GM13977 (cell line): ENCODE measurements around the gene CNBP.

ENCODE experiments used
- DNase-seq: peaks from one replicate; pipeline ENCODE4 v3.0.0; 2012; ENCODE audit warnings: low spot score
- in situ Hi-C: fragments of 300-500 bp; cut with MboI; formaldehyde crosslinking; loops from one replicate; pipeline ENCODE4 v1.12.0; 2022; ENCODE audit warnings: low sequenced_read_pairs, low pct_unique_long_range_greater_than_20kb, mixed read lengths, inconsistent platforms; ENCODE audit not compliant: unreplicated experiment
- TF ChIP-seq, protein P1 (sequence below): IDR thresholded peaks from 2 replicates; pipeline ENCODE4 v1.5.1; 2012; ENCODE audit warnings: mild to moderate bottlenecking, control low read depth; ENCODE audit not compliant: insufficient read depth; ENCODE audit errors: extremely low read depth, missing control alignments

CNBP gene

DNA sequence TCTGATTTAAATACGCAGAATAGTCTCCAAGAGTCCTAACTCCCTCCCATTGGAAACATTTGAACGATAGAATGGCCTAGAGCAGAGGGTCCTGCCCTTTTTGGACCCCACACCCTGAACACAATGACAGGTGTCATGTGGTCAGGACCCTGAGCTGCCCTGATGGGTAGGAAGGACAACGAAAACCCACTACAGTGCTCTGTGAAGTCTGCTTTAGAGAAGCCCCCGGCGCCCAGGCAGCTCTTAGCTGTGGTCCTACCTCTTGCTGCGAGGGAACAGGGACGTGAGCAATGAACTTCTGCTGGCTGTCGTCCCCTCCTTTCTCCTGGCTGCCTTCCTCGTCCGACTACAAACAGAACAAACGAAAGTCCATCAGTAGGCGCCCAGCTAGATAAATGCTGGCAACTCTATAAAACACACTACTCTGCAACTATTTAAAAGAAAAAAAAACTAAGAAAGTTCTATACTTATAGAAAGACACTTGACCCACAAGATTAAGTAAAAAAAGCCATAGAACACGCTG is 53.3 kb downstream of the CNBP start:
- in situ Hi-C loops, result no loop called here
- TF ChIP-seq, protein P1, sequence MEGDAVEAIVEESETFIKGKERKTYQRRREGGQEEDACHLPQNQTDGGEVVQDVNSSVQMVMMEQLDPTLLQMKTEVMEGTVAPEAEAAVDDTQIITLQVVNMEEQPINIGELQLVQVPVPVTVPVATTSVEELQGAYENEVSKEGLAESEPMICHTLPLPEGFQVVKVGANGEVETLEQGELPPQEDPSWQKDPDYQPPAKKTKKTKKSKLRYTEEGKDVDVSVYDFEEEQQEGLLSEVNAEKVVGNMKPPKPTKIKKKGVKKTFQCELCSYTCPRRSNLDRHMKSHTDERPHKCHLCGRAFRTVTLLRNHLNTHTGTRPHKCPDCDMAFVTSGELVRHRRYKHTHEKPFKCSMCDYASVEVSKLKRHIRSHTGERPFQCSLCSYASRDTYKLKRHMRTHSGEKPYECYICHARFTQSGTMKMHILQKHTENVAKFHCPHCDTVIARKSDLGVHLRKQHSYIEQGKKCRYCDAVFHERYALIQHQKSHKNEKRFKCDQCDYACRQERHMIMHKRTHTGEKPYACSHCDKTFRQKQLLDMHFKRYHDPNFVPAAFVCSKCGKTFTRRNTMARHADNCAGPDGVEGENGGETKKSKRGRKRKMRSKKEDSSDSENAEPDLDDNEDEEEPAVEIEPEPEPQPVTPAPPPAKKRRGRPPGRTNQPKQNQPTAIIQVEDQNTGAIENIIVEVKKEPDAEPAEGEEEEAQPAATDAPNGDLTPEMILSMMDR, result no peak
- DNase-seq, result no peak

DNA sequence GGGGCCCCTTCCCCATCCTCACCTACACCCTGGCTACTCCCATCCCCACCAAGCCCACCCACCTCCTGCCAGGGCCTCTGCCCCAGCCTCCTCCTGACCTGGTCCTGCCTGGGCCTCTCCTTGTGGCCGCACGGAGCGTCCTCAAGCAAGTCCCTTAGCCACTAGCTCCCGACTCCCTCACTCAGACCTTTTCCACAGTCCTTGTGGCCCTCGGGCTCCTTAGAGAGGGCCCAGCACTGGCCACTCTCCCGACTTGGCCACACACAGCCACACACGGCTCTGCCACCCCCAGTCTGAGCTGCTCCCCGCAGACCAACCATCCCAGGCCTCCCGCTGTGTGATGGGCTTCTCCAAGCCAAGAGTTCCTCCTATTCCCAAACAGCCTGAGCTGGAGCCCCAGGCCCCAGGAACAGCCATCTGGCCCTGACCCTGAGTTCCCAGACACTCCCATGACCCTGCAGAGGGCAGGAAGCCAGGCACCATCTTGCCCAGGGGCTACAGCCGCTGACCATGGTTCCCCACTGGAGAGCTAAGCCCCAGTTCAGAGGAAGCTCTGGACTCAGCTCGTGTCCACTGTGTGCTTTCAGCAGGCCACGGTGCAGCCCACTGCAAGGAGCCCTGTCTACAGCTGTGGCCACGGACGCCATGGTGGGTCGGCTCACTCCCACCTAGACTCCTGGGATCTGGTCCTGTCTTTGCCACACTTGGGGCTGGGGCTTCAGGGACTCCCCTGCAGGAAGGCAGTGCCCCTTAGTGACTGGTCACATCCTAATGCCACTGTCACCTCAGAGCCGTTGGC is 55.1 kb downstream of the CNBP start:
- in situ Hi-C loops, result no loop called here
- DNase-seq, result no peak
- TF ChIP-seq, protein P1, result no peak

DNA sequence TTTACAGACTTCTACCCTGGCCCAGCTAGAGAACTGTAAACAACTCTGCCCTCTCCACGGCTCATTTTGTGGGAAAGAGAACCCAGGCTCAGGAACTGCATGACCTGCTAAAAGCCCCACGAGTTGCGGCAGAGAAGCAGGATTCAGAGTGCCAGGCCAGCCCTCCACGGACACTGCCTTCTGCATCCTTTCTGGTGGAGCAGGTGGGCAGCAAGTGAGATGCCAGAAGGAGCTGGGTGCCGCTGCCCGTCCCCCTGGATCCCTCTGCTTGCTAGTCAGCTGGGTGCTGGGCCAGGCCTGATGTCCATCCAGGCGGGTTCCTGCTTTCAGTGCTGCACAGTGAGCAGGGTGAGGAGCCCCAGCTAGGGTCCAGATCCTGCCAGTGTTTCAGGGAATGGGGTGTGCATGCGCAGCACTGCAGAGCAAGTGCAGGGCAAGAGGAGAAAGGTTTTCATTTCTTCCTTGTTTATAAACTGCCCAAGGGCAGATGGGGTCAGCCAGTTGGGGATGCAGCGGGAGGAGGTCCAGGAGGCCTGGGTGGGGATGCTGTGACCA is 56.9 kb downstream of the CNBP start:
- in situ Hi-C loops, result no loop called here
- TF ChIP-seq, protein P1, result no peak

DNA sequence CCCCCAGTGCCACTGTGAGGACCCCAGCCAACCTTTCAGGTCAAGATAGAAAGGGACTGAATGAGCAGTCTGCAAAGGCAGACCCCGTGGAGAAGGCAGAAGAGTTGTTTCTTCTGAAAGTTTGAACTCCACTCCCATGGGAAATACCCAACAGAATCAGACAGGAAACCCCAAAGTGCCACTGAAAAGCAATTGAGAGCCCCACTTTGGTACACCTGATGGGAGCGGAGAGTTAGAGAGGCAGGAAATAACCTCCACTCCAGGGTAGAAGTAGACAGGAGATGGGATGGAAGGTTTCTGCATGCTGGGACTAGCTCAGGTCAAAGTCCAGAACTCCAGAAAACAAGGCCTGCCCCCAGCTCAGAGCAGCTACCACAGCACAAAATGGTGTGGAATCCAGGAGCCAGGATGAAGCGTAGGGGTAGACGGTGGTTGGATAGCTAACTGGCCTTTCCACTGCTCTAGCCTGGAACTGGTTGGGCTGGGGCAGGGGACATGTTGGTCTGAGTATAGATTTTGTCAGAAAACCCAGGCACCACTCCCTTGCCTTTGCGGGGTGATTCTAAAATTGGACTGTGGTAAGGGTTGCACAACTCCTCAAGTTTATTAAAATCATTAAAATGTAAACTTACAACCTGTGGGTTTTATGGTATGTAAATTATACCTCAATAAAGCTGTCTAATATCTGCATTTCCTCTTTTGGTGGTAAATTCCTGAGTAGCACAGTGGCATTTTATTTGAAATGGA is 60.2 kb downstream of the CNBP start:
- DNase-seq, result peak; percentile 35
- in situ Hi-C loops, result no loop called here

More for the DNA sequence above, 56.9 kb downstream of the CNBP start:
- no peak for DNase-seq

DNA sequence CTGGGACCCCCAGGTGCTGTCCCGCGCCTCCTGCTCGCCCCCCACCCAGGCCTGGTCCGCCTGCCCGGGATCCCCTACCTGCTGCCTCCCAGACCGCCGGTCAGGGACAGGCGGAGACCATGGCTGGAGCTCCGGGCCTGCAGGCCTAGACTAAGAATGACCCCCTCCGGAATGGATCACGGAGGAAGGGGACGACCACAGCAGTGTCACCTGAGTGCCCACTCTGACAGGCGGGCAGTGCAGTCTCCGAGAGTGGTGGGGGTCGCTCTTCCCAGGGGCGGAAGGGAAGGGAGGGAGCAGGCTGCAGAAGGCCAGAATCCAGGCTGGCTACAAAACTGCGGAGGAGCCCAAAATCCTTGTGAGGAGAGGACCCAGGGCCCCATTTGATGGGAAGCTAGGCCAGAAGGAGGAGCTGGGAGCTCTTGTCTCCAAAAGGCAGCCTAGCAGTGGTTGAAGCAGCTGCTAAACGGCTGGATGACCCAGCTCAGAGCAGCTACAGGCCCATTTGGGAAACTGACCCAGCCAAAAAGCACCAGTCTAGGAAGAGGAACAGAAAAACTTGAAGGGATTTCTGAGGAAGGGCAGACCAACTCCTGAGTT is 61.2 kb downstream of the CNBP start:
- in situ Hi-C loops, result no loop called here
- TF ChIP-seq, protein P1, result no peak
- no peak for DNase-seq

More for the DNA sequence above, 60.2 kb downstream of the CNBP start:
- TF ChIP-seq, protein P1, result no peak

DNA sequence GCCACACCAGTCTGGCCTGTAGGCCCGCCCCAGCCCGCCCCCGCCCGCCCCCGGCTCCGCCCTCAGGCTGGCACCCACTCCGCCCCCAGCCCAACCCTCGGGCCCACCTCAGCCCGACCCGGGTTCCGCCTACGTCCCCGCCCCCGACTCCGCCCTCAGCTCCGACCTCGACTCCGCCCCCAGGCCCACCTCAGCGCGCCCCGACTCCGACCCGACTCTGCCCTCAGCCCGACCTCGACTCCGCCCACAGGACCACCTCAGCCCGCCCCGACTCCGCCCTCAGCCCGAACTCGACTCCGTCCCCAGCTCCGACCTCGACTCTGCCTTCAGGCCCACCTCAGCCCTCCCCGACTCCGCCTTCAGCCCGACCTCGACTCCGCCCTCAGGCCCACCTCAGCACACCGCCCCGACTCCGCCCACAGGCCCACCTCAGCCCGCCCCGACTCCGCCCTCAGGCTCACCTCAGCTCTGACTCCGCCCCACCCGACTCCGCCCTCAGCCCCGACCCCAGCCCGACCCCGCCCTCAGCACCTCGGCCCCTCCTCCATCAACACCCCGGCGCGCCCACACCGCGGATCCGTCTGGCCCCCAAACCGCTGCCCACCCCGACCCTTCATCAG is 61.8 kb downstream of the CNBP start, which contains the start of gene RAB43:
Gene RAB43 (minus strand): TSS at position 13 of the 620 bp plus-strand sequence. CDS start 315 bp downstream, outside the sequence.
- in situ Hi-C loops, result no loop called here

More for the DNA sequence above, 61.8 kb downstream of the CNBP start, which contains the start of gene RAB43:
- peak; percentile 97 for DNase-seq
- TF ChIP-seq, protein P1, result no peak
